GM19438 (cell line): ENCODE data around the gene BHLHA9.
"Not testable (repeated sequence)": the region's sequence is repeated elsewhere in the genome, so short reads cannot be mapped to it uniquely, and the experiment has no call there.

Experiments
- ATAC-seq: cut with Tn5 transposase; IDR thresholded peaks from one replicate; pipeline ENCODE4 v1.9.1; 2021; ENCODE audit warnings: low read depth; ENCODE audit not compliant: unreplicated experiment

The BHLHA9 gene

GRCh38 chr17:1270210-1271029 lies at the start of gene BHLHA9:
TSS of gene BHLHA9 (plus strand) at chr17:1270444. CDS start at chr17:1270564, 120 bp downstream.
- ATAC-seq: no peak

- no peak for ATAC-seq
These were observed 49.0 kb upstream of the BHLHA9 start for GRCh38 chr17:1221209-1221608.

GRCh38 chr17:1222321-1222720 lies 47.9 kb upstream of the BHLHA9 start:
- no peak for ATAC-seq

GRCh38 chr17:1223662-1224061 lies 46.6 kb upstream of the BHLHA9 start:
- no peak for ATAC-seq

DNA sequence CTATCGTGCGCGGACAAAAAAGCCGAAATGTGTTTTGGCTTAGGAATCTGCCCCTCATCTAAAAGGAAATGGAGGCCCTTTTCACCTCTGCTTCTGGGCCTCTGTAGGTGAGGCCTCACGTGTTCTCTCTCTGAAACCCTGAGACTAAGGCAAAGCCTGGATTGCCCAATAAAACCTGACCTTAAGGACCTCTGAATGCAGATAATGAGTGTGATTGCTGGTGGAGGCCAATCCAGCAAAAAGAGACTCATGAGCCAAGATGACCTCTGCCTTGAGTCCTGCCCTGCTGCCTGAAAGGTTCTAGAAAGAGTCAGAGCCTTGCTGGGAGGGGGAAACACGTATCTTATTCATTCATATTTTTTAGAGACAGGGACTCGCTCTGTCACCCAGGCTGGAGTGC lies 45.9 kb upstream of the BHLHA9 start:
- no peak for ATAC-seq

- ATAC-seq: no peak
These were observed 43.9 kb upstream of the BHLHA9 start for GRCh38 chr17:1226308-1226707.

- no peak for ATAC-seq
These were observed 42.9 kb upstream of the BHLHA9 start for GRCh38 chr17:1227365-1227764.

DNA sequence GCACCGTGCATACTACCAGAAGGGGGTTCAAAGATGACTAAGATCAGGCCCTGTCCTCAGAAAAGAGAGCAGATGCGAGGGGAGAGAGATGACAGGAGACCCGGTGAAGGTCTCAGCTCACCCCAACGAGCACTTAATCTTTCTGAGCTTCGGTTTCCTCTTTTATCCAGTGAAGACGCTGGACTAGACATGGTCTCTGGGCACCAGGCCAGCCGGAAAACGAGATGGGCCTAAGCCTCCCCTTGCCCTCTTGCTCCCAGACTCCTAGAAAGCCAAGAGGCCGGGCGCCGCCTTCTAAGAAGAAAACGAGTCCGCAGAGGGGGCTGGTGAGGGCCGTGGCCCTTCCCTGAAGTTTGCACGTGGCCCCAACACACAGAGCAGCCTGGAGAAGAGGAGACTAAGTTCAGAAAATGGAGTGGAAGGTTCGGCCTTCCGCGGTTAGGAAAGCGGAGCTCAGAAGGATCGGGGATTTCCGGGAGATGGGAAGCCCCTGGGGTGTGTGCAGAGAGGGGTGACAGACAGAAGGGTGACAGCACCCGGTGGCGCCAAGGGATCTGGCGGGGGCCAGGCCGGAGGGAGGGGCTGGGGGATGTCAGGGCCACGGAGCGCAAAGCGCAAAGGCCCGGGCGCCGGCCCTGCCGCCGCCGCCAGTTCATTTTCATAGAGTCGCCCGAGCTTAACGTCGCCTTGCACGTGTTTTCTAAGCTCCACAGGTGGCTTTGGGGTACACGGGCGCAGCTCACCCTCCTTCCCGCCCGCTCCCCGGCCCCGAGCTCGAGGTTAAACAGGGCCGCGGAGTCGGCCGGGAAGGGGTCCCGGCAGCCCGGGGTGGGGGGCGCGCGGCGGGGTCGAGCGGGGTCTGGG lies 42.1 kb upstream of the BHLHA9 start:
- ATAC-seq: no peak

DNA sequence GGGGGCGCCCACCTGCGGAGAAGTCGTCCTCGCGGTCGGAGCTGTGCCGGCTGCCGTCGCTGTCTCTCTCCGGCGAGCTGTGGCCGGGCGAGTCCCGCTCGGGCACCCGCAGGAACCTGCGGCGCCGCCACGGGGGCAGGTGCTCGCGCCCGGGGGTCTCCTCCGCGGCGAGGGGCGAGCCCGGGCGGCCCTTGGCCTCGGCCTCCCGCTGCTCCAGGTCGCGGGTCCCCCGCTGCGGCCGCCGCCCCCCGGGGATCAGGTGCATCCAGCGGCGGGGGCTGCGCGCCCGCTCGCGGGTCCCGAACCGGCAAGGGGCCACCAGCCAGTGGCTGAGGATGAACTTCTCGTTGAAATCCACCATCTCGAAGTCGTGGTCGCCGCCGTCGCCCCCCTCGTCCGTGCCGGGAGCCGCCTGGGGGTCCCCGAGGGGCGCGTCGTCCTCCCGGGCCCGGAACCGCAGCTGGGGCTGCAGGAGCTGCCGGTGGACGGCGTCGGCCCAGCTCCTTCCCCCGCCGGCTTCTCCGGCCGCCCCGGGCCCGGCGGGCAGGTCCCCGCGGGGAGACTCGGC lies 41.4 kb upstream of the BHLHA9 start:
- ATAC-seq: no peak

DNA sequence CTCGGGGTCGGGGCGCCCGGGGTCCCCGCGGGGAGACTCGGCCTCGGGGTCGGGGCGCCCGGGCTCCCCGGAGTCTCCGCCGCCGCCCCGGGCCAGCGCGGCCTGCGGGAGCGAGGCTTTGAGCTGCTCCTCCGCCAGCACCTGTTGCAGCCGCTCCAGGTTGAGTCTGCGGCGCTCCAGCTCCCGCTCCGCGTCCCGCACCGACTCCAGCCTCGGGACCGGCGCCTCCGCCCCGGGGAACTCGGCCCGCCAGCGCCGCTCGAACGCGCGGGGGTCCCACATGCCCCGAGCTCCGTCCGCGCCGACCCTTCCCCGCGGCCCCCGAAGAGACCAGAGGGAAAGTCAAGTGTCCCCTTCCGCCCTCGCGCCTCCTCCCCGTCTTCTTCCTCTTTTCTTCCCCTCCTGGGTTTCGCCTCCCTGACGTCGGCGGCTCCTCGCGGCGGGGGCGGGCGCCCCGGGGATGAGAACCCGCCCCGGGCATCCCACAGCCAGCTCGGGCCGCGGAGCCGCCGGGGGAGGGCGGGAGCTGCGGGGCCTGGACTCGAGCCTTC lies 40.8 kb upstream of the BHLHA9 start:
- no peak for ATAC-seq

GRCh38 chr17:1229900-1230501 lies 40.2 kb upstream of the BHLHA9 start:
- ATAC-seq: no peak

DNA sequence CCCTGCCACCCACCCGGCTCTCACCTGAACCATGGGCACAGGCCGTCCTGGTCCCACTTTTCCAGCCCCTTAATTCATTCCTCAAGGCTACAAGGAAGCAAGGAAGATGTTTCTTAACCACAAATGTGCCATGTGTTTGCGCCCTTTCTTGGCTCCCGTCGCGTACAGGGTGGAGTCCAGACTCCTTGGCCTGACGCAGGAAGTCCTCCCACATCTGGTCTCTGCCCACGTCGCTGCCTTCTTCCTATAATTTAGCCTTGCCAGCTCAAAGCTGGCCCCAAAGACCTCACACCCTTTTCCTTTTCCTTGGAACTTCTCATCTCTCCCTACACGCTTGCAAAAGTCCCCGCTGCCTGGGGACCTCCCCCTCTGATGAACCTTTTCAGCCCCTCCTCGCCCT lies 38.8 kb upstream of the BHLHA9 start:
- no peak for ATAC-seq

GRCh38 chr17:1232331-1232730 lies 37.9 kb upstream of the BHLHA9 start:
- ATAC-seq: no peak

DNA sequence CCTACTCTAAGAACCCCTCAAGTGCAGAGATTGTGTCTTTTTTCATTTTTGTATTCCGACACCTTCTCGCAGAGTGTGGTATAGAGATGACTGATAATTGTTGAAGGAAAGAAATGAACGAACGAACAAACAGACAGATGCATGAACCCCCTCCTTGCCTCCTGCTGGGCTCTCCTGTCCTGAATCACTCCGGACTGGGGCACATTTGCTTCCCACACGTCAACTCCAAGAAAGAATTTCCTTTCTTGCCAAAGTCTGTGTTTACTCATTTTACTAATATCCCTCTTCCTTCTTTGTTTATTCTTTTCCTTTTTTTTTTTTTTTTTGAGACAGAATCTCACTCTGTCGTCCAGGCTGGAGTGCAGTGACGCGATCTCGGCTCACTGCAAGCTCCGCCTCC lies 37.5 kb upstream of the BHLHA9 start:
- ATAC-seq: no peak

DNA sequence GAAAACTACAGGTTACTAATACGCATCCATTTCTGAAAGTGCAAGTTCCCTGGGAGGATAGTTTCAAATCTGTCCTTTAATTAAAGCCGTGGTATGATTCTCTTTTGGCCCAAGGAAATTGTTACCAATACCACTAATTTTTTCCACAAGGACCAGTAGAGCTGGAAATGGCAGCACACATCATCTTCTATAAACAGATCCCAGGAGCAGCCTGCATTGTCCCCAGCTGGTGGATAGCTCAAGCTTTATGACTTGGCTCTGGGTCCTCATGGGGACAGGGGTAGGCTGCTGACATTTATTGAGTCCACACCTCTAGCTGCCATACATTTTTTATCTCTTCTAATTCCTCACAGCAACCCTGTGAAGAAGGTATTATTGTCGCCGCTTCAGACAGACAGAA lies 35.8 kb upstream of the BHLHA9 start:
- no peak for ATAC-seq

DNA sequence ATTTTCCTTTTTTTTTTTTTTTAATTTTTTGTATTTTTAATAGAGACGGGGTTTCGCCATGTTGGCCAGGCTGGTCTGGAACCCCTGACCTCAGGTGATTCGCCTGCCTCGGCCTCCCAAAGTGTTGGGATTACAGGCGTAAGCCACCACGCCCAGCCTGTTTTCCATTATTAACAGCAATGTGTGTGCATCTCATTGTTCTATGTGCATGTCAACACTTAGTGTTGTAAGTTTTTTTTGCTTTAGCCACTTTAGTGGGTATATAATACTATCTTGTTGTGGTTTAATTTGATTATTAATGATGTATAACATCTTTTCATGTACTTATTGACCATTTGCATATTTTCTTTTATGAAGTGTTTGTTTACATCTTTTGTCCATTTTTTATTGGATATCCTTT lies 32.8 kb upstream of the BHLHA9 start:
- no peak for ATAC-seq

GRCh38 chr17:1239210-1239609 lies 31.0 kb upstream of the BHLHA9 start:
- ATAC-seq: no peak

DNA sequence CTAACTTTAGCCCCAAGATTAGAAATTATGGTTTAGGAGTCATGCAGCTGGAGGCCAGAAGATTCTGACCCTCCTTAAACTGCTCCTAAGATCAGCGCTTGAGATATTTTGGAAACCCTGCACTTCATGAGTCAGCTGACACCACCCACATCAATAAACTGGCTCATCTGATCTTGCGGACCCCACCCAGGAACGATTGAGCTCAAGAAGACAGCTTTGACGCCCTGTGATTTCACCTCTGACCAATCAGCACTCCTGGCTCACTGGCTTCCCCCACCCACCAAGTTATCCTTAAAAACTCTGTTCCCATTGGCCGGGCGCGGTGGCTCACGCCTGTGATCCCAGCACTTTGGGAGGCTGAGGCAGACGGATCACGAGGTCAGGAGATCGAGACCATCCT lies 29.8 kb upstream of the BHLHA9 start:
- not testable (repeated sequence) for ATAC-seq

DNA sequence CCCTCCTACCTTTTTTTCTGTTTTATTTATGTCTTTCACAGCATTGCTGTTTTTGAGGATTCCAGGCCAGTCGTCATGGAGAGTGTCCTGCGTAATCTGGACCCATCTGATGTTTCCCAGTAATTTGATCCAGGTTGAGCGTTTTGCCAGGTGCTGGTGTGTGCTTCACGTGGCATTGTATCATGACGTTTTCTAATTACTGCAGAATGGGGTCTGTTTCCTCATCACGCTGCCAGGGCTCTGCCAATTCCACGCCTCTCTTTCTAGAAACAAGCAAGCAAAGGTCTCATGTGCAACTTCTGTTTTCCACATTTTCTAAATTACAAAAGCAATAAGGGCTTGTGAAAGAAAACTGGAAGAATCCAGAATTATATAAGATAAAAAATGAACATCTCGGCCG lies 28.3 kb upstream of the BHLHA9 start:
- no peak for ATAC-seq

DNA sequence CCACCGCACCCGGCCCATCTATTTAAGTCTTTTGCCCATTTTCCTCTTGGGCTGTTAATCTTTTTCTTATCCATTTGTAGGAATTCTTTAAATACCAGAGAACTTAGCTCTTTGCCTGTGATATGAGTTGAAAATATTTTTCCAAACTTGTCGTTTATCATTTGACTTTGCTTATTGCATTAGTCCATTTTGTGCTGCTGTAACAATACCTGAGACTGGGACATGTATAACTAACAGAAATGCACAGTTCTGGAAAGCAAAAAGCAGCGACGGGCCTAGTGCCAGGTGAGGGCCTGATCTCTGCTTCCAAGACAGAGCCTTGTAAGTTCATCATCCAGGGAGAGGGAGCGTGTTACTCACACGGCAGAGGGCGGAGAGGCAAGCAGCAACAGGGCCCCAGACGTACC lies 25.6 kb upstream of the BHLHA9 start:
- ATAC-seq: no peak
